AG09309 (cell line): ENCODE data around the gene JAKMIP1.
"Not testable (repeated sequence)": the region's sequence is repeated elsewhere in the genome, so short reads cannot be mapped to it uniquely, and the experiment has no call there.

Source experiments
- DNase-seq: peaks from one replicate; pipeline ENCODE4 v3.0.0-alpha.2; 2010; ENCODE audit warnings: low read depth
- H3K4me3 ChIP-seq: 2 replicates; pipeline ENCODE4 v1.5.1; 2011; ENCODE audit warnings: mild to moderate bottlenecking, low read depth, low read length, moderate library complexity; ENCODE audit not compliant: control insufficient read depth
- TF ChIP-seq, protein P1 (sequence below): IDR thresholded peaks from 2 replicates; pipeline ENCODE4 v1.5.1; 2011; ENCODE audit warnings: mild to moderate bottlenecking, low read depth, low read length, inconsistent platforms; ENCODE audit not compliant: insufficient read depth, control insufficient read depth; ENCODE audit errors: missing control alignments

JAKMIP1 gene

GRCh38 chr4:5995901-5996623, 204.3 kb downstream of the JAKMIP1 start:
- no peak for DNase-seq
- H3K4me3 ChIP-seq = no peak overlapping the region
- TF ChIP-seq, protein P1, sequence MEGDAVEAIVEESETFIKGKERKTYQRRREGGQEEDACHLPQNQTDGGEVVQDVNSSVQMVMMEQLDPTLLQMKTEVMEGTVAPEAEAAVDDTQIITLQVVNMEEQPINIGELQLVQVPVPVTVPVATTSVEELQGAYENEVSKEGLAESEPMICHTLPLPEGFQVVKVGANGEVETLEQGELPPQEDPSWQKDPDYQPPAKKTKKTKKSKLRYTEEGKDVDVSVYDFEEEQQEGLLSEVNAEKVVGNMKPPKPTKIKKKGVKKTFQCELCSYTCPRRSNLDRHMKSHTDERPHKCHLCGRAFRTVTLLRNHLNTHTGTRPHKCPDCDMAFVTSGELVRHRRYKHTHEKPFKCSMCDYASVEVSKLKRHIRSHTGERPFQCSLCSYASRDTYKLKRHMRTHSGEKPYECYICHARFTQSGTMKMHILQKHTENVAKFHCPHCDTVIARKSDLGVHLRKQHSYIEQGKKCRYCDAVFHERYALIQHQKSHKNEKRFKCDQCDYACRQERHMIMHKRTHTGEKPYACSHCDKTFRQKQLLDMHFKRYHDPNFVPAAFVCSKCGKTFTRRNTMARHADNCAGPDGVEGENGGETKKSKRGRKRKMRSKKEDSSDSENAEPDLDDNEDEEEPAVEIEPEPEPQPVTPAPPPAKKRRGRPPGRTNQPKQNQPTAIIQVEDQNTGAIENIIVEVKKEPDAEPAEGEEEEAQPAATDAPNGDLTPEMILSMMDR = no peak

DNA sequence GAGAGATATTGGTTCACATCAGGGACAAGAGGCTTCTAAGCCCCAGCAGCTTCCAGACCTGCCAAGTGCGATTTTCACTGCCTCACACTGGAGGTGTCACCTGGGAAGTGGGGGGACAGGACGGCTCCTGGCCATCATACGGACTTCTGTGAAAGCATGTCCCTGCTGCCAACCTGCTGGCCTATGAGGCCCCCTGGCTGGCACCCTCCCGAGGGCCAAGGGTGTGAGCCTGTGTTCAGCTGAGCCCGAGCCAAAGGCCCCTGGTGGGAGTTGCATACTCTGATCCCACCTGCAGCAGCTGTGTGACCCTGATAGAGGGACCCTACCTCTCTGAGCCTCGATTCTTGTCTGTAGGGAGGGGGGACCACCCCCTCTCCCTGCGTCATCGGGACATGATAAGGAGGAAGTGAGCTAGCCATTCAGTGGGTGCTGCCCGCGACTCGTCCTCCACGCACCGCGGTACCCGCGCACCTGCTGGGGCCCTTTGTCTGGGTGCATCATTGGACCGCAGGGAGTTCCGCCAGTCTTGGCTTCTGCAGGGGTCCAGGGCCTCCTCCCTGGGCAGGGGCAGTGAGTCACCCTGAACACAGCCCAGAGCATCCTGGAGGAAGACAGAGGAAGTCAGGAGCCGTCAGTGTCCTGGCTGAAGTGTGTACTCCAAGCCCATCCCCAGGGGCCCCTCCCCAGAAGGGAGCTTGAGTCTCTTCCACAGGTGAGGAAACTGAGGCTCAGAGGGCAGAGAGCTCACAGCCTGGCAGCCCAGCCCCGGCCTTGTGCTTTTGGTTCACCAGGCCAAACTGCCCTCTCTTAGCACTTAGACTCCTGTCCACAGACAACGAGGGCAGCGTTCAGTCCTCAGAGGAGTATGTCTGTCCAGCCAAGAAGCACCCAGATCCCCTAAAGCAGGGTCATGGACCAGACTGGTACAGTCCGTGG, 206.2 kb downstream of the JAKMIP1 start:
- no peak for DNase-seq
- TF ChIP-seq, protein P1 = no peak
- H3K4me3 ChIP-seq = no peak overlapping the region

DNA sequence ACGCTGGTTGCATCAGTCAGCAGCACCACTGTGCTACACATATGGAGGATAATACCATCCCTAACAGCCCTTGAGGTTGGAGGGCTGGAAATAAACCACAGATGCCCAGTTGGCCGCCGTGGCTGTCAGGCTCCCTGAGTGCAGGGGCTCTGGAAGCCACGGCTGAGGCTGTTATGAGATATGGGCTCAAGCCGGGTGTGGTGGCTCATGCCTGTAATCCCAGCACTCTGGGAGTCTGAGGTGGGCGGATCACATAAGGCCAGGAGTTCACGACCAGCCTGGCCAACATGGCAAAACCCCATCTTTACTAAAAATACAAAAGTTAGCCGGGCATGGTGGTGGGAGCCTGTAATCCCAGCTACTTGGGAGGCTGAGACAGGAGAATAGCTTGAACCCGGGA, 207.0 kb downstream of the JAKMIP1 start:
- DNase-seq, H3K4me3 ChIP-seq: not testable (repeated sequence)

GRCh38 chr4:5992828-5993321, 207.5 kb downstream of the JAKMIP1 start:
- H3K4me3 ChIP-seq = no peak overlapping the region
- TF ChIP-seq, protein P1 = no peak
- no peak for DNase-seq

DNA sequence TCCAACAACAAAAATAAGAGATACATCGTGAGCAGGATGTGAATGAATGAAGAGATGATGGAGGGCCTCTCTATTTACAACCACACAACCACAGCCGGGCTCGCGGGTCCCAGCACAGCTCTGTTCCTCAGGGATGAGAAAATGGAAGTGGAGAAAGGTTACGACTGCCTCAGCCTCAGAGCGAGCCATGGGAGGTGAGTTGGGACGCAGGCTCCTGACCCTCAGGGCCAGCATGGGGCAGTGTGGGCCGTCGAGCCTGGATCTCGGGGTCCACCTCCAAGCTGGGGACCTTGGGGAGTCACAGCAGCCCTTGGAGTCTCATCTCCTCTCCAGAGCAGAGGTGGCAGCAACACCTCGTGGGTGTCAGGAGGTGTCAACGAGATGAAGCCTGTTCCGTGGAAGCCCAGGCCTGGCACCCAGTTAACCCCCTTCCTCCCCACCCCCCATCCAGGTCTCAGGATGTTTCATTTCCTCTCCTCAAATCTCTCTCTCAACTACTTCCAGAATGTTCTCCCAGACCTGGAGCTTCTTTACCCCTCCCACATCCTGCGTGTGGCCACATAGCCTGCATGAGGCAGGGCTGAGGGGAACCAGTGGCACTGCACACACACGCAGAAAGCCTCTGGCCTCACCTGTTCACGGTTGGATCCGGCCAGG, 208.1 kb downstream of the JAKMIP1 start:
- no peak overlapping the region for H3K4me3 ChIP-seq
- TF ChIP-seq, protein P1 = no peak
- DNase-seq = no peak

GRCh38 chr4:5991405-5991804, 208.9 kb downstream of the JAKMIP1 start:
- TF ChIP-seq, protein P1 = no peak
- H3K4me3 ChIP-seq = no peak overlapping the region
- no peak for DNase-seq
